ENCODE measurements around the gene SARDH.

- TF ChIP-seq POLR2A (IDR thresholded peaks at IDR 0.05) (no peak), EP300 (IDR thresholded peaks at IDR 0.05) (no peak)
These were observed 34.4 kb downstream of the SARDH start for GRCh38 chr9:133703591-133704399.
